GM19035 (cell line): ENCODE results near the gene OGN.

ENCODE experiments used
- ATAC-seq: cut with Tn5 transposase; IDR thresholded peaks from one replicate; pipeline ENCODE4 v1.9.1; 2021; ENCODE audit not compliant: unreplicated experiment

OGN gene

DNA sequence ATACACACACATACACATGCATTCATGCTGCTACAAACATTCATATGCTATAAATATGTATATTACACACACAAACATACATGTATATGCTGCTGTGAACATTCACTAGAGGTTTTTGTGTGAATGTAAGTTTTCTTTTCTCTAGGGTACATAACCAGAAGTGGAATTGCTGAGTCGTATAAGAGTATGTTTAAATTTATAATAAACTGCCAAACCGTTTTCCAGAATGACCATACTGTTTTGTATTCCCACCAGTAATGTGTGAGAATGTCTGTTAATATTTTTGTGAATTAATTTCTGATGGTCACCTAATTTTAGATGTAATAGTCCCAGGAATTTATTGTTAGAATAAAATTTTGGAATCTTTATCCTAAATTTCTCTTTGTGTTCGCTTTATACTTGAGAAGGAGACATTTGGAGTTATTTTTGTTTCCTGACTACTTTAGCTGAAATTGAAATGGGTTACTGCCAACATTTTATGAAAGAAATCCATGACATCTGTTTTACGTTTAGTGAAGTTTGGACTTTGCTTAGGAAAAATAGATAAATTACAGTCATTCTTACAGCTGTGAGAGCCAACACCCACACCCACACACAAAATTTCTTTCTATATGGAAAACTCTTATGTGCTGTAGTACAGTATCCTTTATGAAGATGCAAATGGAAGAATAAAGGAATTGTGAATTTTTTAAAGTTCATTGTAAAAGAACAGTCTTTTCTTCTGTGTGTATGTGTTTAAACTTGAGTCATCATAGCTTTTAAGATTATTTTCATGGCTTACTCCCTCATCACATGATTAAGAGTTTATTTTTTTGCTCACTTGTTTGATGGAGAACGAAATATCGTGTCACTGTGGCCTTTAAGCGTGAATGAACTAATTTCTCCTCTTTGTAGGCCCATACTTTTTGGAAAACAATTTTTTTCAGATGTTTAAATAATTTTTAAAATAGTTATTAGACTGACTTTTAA lies 54.3 kb downstream of the OGN start:
- no peak for ATAC-seq

DNA sequence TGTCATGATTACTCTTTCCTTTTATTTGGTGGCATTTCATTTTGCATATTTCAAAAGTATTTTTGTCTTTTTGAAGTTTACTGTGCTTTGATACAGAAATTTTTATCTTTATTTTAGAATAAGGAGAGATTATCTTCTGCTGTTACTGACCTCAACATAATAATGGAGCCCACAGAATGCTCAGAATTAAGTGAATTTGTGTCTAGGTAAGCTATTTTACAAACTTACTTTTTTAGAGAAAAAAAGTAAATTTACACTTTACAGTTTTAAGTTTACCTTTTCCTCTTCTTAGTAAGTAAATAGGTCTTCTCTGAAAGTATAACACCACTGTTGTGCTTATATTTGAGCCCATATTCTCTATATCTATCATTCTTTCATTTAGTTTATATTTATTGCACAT lies 58.8 kb downstream of the OGN start:
- ATAC-seq, result no peak

GRCh38 chr9:92342825-92343488 lies 61.4 kb downstream of the OGN start:
- ATAC-seq, result no peak

DNA sequence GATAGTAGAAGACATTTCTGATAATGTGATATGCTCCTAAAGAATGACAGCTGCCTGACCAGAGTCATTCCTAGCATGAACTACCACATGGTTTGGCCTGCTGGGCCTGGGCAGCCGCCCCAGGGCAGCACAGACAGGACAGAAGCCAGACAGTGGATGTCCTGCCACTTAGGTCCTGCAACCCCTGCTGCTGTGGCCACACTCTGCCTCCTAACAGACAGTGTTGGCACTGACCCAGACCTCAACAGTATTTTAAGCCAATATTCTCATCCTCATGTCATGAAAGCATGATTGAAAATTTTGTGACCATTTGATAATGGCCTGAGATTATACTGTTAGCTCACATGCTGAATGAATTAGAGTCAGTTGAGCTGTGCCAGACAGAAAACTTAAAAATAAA lies 62.8 kb downstream of the OGN start:
- no peak for ATAC-seq

DNA sequence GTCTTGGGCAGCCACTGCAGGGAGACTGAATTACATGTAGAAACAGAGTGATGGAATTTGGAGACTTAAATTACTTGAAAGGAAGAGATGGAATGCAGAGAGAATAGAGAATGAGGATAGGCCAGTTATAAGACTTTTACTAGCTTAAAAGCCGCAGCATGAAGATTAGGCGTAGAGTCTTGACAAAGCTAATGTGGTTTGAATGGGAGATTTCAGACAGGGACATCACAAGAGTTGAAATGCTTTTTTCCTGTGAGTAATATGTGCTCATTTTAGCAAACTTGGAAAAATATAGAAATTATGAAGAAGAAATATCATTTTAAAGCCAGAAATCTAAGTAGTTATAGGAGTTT lies 71.1 kb downstream of the OGN start:
- no peak for ATAC-seq
